GM19043 (cell line): ENCODE results near the gene FAM20B.
A peak's percentile ranks its signal among the peaks of the same experiment; 100 is the strongest.
"Not testable (repeated sequence)": the region's sequence is repeated elsewhere in the genome, so short reads cannot be mapped to it uniquely, and the experiment has no call there.

Experiments used
- ATAC-seq: cut with Tn5 transposase; IDR thresholded peaks from one replicate; pipeline ENCODE4 v1.9.1; 2021; ENCODE audit warnings: low read depth; ENCODE audit not compliant: unreplicated experiment

The FAM20B gene

GRCh38 chr1:179025125-179025974, at the start of gene FAM20B:
Gene FAM20B (plus strand): TSS chr1:179025894. CDS start chr1:179043848, 17,954 bp downstream.
- peak; percentile 73 for ATAC-seq

DNA sequence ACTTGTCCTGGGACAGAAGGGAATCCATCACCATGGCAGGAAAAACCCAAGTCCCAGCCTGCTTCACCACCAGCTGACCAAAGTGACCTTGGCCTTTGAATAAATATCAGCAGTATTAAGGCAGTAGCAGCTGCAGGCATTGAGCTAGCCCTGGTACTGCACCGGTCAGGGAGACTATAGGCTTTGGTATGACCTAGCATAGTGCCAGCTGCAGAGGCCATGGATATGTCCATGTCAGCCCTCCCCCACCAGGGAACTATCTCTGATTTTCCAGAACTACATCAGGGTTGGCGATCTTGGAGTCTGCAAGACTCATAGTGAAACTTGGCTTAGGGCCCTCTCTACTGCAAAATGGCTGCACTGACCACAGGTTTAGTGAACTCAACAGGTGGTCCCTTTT, 49.2 kb upstream of the FAM20B start:
- ATAC-seq = no peak

DNA sequence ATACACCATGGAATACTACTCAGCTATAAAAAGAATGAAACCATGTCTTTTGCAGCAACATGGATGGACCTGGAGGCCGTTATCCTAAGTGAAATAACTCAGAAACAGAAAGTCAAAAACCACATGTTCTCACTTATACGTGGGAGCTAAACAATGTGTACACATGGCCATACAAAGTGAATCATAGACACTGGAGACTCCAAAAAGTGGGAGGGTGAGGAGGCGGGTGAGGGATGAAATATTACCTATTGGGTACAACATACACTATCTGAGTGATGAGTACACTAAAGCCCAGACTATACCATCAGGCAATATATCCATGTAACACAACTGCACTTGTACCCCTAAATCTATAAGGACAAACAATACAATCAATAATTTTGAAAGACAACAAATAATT, 39.5 kb upstream of the FAM20B start:
- no peak for ATAC-seq

GRCh38 chr1:178988198-178988597, 37.5 kb upstream of the FAM20B start:
- ATAC-seq = not testable (repeated sequence)

DNA sequence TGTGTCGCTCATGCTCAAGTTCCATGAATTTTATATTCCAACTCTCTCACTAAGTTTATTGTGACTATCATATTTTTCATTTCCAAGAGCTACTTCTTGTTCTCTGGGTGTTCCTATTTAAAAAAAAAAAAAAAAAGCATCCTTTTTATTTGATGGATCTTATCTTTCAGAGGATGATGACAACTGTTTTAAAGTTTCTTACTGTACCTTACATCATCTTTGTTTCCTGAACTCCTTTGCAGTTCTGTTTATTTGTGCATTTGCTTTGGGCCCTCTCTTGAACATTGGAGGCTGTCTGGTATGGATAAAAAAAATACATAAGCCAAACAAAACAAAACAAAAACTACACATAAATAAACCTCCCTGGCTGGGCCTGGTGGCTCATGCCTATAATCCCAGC, 32.1 kb upstream of the FAM20B start:
- ATAC-seq = no peak

- no peak for ATAC-seq
These were observed 28.3 kb upstream of the FAM20B start for GRCh38 chr1:178997428-178997827.

- ATAC-seq = no peak
These were observed 27.4 kb upstream of the FAM20B start for GRCh38 chr1:178998295-178998694.

DNA sequence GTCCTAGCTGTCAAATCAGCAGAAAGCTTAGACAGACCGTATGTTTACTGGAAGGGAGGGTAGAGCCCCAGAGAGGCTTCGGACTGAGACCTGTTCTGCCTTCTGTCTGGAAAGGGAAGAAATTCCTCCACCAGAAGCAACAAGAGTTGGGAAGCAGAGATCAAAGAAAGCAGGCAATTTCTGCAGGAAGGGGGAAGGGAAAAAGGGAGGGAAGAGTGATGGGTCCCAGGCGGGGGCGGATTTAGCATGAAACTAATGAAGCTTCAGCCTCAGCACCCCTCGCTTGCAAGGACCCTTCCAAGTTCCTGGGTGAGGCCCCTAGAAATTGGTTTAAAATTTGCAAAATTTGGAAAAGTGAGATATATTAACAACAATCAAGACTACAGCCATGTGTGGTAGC, 26.6 kb upstream of the FAM20B start:
- no peak for ATAC-seq

- no peak for ATAC-seq
These were observed 24.2 kb upstream of the FAM20B start for GRCh38 chr1:179001451-179001850.

DNA sequence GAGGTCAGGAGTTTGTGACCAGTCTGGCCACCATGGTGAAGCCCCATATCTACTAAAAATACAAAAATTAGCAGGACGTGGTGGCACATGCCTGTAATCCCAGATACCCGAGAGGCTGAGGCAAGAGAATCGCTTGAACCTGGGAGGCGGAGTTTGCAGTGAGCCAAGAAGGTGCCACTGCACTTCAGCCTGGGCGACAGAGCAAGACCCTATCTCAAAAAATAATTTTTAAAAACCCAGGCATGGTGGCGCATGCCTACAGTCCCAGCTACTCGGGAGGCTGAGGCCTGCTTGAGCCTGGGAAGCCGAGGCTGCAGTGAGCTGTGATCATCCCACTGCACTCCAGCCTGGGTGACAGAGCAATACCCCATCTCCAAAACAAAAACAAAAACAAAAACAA, 23.6 kb upstream of the FAM20B start:
- ATAC-seq = not testable (repeated sequence)

DNA sequence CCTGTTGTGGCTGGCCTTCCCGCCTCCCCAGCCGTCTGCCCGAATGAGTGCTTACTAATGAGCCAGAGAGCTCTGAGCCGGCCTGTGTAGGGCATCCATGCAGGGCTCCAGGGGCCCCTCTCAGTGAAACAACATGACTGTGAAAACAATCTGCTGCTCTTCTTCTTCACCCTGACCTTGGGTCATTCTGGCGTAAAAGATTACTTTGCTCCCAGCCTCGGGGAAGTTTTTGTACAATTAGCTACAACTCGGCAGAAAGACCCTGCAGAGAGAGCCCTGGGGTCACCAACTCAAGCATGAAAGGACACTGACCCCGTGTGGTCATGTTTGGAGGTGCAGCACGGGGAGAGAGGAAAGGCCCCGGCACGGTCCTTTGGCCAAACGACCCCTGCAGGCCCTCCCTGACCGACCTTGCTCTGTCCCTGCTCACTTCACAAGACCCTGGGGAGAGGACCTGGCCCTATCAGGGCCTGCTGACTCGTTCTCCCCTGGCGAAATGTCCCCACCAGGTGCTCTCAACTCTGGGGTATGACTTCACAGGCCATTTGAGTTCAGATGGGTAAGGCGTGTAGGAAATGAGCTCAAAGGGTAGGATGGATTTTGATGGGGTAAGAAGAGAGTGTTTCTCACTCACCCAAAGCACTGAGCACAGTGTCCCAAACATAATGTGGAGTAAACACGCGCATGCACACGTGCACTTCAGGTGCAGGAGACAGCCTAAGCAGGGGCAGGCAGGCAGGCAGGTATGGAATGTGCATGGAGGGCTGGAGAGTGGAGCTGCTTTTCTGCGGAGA, 22.9 kb upstream of the FAM20B start:
- ATAC-seq = peak; percentile 84

DNA sequence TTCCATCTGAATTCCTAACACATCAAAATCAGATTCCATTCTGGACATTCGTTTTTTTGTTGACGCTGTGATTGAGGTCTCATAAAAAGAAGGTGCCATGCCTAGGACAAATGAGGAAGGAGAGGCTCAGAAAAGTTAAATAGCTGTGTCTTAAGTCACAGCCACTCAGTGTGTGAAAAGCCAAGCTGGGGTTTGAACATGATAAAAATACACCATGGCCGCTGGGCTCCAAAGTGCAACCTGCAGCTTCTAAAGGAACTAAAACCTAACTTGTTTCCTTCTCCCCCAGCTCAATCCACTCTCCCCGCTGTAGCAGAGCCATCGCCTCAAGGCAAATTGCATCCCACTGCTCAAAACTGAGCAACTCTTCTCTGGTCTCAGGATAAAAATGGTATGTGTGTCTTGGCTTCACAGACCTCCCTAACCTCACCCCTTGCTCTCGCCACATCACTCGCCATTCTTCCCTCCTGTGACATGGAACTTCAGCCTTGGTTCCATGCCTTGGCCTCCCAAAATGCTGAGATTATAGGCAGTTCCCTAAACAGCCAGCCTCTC, 22.1 kb upstream of the FAM20B start:
- ATAC-seq = no peak

GRCh38 chr1:179007233-179007632, 18.5 kb upstream of the FAM20B start:
- no peak for ATAC-seq

DNA sequence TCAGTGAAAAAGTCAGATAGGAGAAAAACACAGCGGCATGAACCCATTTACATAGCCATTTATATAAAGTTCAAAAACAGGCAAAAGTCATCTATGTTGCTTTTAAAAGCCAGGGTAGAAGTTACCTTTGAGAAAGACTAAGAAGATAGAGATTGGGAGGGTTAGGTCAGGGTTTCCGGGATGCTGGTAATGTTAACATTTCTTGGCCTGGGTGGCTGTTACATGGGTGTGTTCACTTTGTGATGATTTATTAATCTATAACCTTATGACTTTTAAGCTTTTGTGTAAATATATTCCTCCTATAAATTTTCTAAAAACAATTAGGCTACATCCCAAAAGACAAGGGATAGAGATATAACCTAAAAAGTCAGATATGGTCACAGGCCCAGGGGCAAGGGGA, 15.0 kb upstream of the FAM20B start:
- ATAC-seq = no peak

GRCh38 chr1:179012038-179012437, 13.7 kb upstream of the FAM20B start:
- no peak for ATAC-seq

DNA sequence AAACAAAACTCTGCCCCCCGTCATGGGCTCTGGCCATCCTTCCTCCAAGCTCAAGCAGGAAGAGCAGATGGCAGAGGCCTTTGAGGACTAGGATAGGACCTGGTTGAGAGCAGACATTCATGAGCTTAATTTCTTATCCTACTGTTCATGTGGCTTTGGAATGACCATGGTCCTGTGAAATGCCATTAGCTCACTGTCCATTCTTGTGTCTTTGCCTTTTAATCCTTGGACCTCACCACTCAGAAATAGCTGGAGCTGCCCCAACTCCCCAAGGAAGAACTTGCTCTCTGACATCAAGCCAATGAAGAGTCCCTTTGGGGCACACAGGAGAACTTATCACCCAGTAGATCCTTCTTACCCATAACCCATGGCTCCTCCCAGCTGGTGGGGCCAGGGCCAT, 11.6 kb upstream of the FAM20B start:
- no peak for ATAC-seq

DNA sequence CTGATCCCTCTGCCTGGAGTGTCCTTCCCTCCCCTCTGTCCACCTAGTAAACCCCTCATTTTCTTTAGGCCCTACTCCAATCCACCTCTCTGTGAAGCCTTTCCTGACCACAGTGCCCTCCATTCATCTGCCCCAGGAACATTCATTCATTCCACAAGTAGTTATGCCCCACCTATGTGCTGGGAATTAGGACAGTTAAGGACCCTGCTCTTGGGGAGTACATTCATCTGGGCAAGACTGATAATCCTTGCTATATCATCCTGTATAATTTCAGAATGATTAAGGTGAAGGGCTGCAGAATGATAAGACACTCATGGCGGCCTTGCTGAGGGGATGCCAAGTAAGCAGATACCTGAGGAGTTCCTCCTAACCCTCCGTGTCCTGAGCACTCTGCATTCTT, 10.3 kb upstream of the FAM20B start:
- ATAC-seq = no peak

DNA sequence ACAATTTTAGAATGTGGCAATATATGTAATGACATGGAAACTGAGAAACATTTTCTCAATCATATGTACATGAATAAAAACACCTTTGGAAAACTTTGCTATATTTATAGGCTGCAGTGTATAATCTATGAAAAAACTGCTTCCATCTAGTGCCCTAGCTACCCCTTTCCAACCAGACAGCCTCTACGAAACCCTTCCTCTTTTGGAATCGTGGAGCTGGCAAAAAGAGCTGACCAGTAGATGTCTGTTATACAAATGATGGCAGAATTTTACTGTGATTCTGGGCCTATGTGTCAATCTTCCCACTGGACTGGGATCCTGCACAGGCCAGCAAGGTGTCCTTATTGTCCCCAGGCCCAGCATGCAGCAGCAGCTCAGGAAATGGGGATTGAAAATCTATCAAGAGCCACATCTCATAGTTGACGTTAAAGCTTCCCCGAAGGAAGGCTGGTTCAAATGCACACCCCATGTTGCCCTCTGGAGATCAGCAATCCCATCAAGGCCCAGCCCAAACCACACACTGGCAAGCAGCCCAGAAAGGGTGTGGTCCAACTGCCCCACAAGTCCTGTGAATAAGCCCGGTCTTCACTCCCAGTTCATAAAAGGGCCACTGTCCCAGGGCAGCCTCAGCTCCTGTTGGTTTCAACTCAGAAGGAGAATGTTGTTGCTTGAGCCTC, 8.8 kb upstream of the FAM20B start:
- ATAC-seq = no peak

DNA sequence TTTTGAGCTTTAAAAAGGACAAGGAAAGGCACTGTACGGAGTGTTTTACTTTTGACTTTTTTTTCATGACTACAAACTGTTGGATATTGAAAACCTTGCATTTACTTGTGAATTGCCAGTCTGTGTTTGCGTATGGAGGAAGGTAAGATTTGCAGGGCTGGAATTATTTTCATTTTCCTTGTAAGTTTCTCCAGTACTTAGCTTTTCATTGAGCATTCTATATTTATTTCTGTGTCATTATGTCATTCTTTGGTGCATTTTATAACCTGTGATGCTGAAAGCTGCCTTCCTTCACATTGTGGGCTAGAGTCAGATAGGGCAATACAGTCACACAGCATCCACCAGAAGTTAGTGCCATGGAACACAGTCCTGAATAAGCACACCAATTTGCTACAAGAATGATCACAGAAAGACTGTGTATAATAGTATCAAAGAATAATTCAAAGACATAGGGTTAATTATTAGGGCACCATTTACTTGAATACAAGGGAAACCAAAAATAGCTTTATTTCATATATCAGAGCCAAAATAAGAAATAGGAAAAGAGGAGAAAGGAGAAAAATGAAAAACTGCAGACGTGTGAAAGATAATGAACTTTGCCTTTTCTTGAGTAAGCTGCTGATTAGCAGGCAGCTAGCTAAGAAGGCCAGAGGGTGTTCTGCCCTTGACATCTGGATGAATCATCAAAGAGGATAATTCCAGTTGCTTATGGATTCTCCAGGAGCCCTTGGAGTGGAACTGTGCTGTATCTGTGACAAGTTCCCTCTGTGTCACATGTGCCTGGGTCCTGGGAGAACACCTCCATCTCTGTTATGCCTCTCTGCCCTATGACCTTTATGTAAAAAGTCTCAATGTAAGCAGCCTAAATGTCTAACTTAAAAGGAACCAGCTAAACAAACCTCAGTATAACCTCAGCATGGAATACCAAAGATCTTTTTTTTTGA, 8.0 kb upstream of the FAM20B start:
- ATAC-seq = no peak

- no peak for ATAC-seq
These were observed 3.8 kb upstream of the FAM20B start for GRCh38 chr1:179021873-179022272.
